ENCODE measurements around the gene ZNF296. TPM values are rescaled to one million over a fixed set of nuclear protein-coding genes. Genes with fewer than 3 reads are reported as not detected.

ZNF296 gene
- total RNA-seq, 1 experiment from 2014 or later = 13.8 TPM

DNA sequence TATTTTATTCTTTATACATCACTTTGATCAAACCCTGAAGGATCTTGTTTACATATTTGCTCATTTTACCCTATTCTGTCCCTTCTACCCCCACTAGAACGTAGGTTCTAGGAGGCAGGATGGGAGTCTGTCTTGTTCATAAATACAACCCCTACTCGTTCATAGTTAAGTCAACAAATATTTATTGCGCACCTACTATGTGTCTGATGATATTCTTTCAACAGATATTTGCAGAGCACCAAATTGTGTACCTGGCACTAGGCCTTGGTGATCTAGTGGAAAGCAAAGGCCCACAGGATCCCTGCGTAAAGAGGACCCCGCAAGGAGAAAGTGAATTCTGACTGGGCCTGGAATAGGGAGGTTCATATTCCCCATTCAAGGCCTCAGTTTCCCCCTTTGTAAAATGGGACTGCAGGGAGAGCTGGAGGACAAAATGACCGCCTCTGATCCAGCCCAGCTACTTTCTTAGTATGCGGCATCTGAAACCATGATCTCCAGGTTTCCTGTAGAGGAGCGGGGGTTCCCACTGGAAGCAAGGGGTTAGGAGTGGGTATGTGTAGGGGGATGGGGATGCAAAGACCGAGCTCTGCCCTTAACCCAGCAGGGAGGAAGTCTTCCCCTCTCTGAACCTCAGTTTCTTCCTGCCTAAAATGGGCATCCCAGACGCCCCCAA is 2.2 kb upstream of the ZNF296 start:
- Mint-ChIP-seq H3K27ac (peak overlapping the region; percentile 87), H3K36me3 (peaks cover 14% of the 10 kb centered on the region), H3K27me3 (ENCODE audit: low read depth) (no peaks in the 10 kb centered on the region), H3K4me3 (peak overlapping the region; percentile 99), H3K9me3 (no peaks in the 10 kb centered on the region), H3K4me1 (peaks cover 52% of the 10 kb centered on the region)
- TF ChIP-seq NR2C2 (CRISPR knock-in tag; IDR thresholded peaks at IDR 0.05) (no peak), ZNF416 (CRISPR knock-in tag; IDR thresholded peaks at IDR 0.05) (no peak), ZNF138 (CRISPR knock-in tag; conservative IDR thresholded peaks at IDR 0.05) (no peak), KAT7 (CRISPR knock-in tag; IDR thresholded peaks at IDR 0.05; ENCODE audit: borderline replicate concordance) (no peak), ZBTB21 (CRISPR knock-in tag; IDR thresholded peaks at IDR 0.05; ENCODE audit: borderline replicate concordance) (no peak), ATF1 (CRISPR knock-in tag; IDR thresholded peaks at IDR 0.05) (no peak), SOX15 (CRISPR knock-in tag; IDR thresholded peaks at IDR 0.05) (no peak), NFATC4 (CRISPR knock-in tag; IDR thresholded peaks at IDR 0.05) (no peak), JUN (CRISPR knock-in tag; IDR thresholded peaks at IDR 0.05) (no peak), OVOL2 (CRISPR knock-in tag; IDR thresholded peaks at IDR 0.05; ENCODE audit: borderline replicate concordance) (no peak)
- TF ChIP-seq, protein P1, sequence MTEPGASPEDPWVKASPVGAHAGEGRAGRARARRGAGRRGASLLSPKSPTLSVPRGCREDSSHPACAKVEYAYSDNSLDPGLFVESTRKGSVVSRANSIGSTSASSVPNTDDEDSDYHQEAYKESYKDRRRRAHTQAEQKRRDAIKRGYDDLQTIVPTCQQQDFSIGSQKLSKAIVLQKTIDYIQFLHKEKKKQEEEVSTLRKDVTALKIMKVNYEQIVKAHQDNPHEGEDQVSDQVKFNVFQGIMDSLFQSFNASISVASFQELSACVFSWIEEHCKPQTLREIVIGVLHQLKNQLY (CRISPR knock-in tag; IDR thresholded peaks at IDR 0.05) = no peak
- TF ChIP-seq, protein P2, sequence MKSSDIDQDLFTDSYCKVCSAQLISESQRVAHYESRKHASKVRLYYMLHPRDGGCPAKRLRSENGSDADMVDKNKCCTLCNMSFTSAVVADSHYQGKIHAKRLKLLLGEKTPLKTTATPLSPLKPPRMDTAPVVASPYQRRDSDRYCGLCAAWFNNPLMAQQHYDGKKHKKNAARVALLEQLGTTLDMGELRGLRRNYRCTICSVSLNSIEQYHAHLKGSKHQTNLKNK (CRISPR knock-in tag; IDR thresholded peaks at IDR 0.05) = no peak
- TF ChIP-seq, protein P3, sequence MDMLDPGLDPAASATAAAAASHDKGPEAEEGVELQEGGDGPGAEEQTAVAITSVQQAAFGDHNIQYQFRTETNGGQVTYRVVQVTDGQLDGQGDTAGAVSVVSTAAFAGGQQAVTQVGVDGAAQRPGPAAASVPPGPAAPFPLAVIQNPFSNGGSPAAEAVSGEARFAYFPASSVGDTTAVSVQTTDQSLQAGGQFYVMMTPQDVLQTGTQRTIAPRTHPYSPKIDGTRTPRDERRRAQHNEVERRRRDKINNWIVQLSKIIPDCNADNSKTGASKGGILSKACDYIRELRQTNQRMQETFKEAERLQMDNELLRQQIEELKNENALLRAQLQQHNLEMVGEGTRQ (CRISPR knock-in tag; IDR thresholded peaks at IDR 0.05) = no peak
- POLR2A ChIA-PET = interaction anchor here (0.5 to 2.7 kb wide), 5 partner anchors 12 to 150 kb away, joined by 3 to 36 read pairs (median 4); partner anchors contain the start of genes CLASRP and PPP1R37
- CTCF ChIA-PET = interaction anchor here (0.8 to 2.9 kb wide), 6 partner anchors 11 to 100 kb away, joined by 3 to 23 read pairs (median 6); partner anchors contain the start of genes BLOC1S3, PPP1R37 and TRAPPC6A
- ATAC-seq (no peak), DNase-seq (ENCODE audit: low spot score) (no peak)

DNA sequence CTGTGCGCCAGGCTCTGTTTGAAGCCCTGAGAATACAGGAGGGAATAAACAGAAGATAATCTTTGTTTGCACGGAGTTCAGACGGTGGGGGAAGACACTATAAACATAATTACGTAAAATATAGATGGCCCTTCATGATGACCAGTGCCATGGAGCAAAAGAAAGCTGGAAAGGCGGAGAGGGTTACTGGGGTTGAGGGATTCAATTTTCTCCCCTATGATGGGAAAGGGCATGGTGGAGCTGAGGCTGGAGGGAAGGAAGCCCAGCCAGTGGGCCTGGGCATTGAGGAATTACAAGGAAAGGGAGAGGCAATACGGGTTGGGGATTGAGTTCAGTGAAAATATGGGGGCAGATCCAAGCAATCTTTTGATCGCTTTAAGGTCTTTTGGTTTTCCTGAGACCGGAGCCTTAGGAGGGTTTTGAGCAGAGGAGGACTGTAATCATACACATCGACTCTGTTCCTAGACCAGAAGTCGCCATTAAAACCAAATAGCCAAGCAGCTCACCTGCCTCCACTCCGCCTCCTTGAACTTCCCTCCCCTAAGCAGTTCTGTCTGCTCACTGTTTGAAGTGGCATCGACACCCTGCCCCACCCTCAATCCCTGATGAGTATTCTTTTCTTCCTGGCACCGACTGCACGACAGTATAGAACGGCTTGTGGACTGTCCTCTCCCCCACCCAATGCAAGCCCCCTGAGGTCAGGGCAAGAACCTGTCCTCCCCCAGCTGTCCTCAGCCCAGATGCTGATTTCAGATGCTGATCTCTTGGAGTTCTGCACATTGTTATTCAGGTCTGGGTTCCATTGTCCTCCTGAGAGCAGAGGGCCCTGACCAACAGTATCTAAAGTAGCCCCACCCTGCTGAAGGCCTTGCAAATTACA is 813 bp upstream of the ZNF296 start:
- CTCF ChIA-PET = interaction anchor here (0.7 to 1.7 kb wide), 8 partner anchors 13 to 85 kb away, joined by 3 to 6 read pairs (median 4); no protein-coding TSS in a partner anchor
- Mint-ChIP-seq H3K4me3 (peak overlapping the region; percentile 80), H3K27ac (peak overlapping the region; percentile 88), H3K36me3 (peaks cover 10% of the 10 kb centered on the region), H3K27me3 (ENCODE audit: low read depth) (no peaks in the 10 kb centered on the region), H3K9me3 (no peaks in the 10 kb centered on the region), H3K4me1 (peaks cover 49% of the 10 kb centered on the region)
- POLR2A ChIA-PET = interaction anchor here (0.6 to 3.0 kb wide), 3 partner anchors 13 to 145 kb away, joined by 4 to 19 read pairs (median 5); partner anchors contain the start of gene PPP1R37
- ATAC-seq (peak; percentile 3), DNase-seq (ENCODE audit: low spot score) (peak; percentile 25)
- no peak for TF ChIP-seq ZNF671 (CRISPR knock-in tag; IDR thresholded peaks at IDR 0.05)
- TF ChIP-seq ZNF219 (CRISPR knock-in tag; IDR thresholded peaks at IDR 0.05; ENCODE audit: borderline replicate concordance) = no peak
- TF ChIP-seq TCF7 (CRISPR knock-in tag; IDR thresholded peaks at IDR 0.05; ENCODE audit: low read depth) = no peak
- TF ChIP-seq, protein P4, sequence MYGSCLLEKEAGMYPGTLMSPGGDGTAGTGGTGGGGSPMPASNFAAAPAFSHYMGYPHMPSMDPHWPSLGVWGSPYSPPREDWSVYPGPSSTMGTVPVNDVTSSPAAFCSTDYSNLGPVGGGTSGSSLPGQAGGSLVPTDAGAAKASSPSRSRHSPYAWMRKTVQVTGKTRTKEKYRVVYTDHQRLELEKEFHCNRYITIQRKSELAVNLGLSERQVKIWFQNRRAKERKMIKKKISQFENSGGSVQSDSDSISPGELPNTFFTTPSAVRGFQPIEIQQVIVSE (CRISPR knock-in tag; IDR thresholded peaks at IDR 0.05; ENCODE audit: borderline replicate concordance) = no peak
- no peak for TF ChIP-seq TEAD1 (CRISPR knock-in tag; IDR thresholded peaks at IDR 0.05)
- TF ChIP-seq, protein P3 (CRISPR knock-in tag; IDR thresholded peaks at IDR 0.05) = 0 out of 2 replicates have a peak, but pooled peaks have one; percentile 17
- no peak for TF ChIP-seq NFYB (CRISPR knock-in tag; conservative IDR thresholded peaks at IDR 0.05; ENCODE audit: low read depth)
- TF ChIP-seq, protein P5, sequence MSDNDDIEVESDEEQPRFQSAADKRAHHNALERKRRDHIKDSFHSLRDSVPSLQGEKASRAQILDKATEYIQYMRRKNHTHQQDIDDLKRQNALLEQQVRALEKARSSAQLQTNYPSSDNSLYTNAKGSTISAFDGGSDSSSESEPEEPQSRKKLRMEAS (CRISPR knock-in tag; IDR thresholded peaks at IDR 0.05) = peak; percentile 28
- no peak for TF ChIP-seq NR3C1 (CRISPR knock-in tag; conservative IDR thresholded peaks at IDR 0.05; ENCODE audit: low read depth)
- TF ChIP-seq, protein P6, sequence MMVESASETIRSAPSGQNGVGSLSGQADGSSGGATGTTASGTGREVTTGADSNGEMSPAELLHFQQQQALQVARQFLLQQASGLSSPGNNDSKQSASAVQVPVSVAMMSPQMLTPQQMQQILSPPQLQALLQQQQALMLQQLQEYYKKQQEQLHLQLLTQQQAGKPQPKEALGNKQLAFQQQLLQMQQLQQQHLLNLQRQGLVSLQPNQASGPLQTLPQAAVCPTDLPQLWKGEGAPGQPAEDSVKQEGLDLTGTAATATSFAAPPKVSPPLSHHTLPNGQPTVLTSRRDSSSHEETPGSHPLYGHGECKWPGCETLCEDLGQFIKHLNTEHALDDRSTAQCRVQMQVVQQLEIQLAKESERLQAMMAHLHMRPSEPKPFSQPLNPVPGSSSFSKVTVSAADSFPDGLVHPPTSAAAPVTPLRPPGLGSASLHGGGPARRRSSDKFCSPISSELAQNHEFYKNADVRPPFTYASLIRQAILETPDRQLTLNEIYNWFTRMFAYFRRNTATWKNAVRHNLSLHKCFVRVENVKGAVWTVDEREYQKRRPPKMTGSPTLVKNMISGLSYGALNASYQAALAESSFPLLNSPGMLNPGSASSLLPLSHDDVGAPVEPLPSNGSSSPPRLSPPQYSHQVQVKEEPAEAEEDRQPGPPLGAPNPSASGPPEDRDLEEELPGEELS (CRISPR knock-in tag; IDR thresholded peaks at IDR 0.05) = peak; percentile 35; the same call in 1 of the 2 replicates
- TF ChIP-seq ETV6 (CRISPR knock-in tag; IDR thresholded peaks at IDR 0.05) = peak; percentile 68; the same call in 1 of the 2 replicates
